ENCODE results near the gene MAML3. TPM values are rescaled to one million over a fixed set of nuclear protein-coding genes. Genes with fewer than 3 reads are reported as not detected.

Gene MAML3
- total and polyA plus RNA-seq, 2 experiments from 2014 or later: 1.7 to 6.5 TPM

GRCh38 chr4:139919004-139919403 lies 235.0 kb downstream of the MAML3 start:
- no peaks in the 10 kb centered on the region for H3K79me2 ChIP-seq (replicated peaks; ENCODE audit: insufficient read depth)
- H3K9me2 ChIP-seq (ENCODE audit: insufficient read depth): no peaks in the 10 kb centered on the region
- 0 out of 2 replicates have a peak, but pooled peaks cover 3% of the 10 kb centered on the region for H4K20me1 ChIP-seq (replicated peaks; ENCODE audit: insufficient read depth)
- H3K27ac ChIP-seq (ENCODE audit: low read depth): no peak overlapping the region
- Mint-ChIP-seq H3K27ac (no peak overlapping the region), H3K4me3 (no peak overlapping the region), H3K9me3 (no peaks in the 10 kb centered on the region), H3K36me3 (ENCODE audit: low read depth) (no peaks in the 10 kb centered on the region), H3K4me1 (peaks cover 61% of the 10 kb centered on the region), H3K27me3 (ENCODE audit: insufficient read depth, low read depth, poor library complexity) (peaks cover 9% of the 10 kb centered on the region)
- ATAC-seq (no peak), DNase-seq (ENCODE audit: low spot score) (no peak)
- H3K36me3 ChIP-seq (ENCODE audit: insufficient read depth): no peaks in the 10 kb centered on the region
- H3K4me2 ChIP-seq: no peak overlapping the region
- H3K4me1 ChIP-seq (ENCODE audit: insufficient read depth): peaks cover 54% of the 10 kb centered on the region
- H3K4me3 ChIP-seq: no peak overlapping the region
- no peaks in the 10 kb centered on the region for H3F3A ChIP-seq (replicated peaks; ENCODE audit: low read depth)
- H3K27me3 ChIP-seq (ENCODE audit: insufficient read depth): no peaks in the 10 kb centered on the region
- no peak overlapping the region for H2AFZ ChIP-seq
- no peak for TF ChIP-seq ZNF114 (CRISPR knock-in tag; IDR thresholded peaks at IDR 0.05)

GRCh38 chr4:139918591-139918990 lies 235.4 kb downstream of the MAML3 start:
- Histone ChIP-seq H3F3A (replicated peaks; ENCODE audit: low read depth) (no peaks in the 10 kb centered on the region), H3K27me3 (ENCODE audit: insufficient read depth) (no peaks in the 10 kb centered on the region), H3K79me2 (replicated peaks; ENCODE audit: insufficient read depth) (no peaks in the 10 kb centered on the region), H3K36me3 (ENCODE audit: insufficient read depth) (no peaks in the 10 kb centered on the region), H2AFZ (no peak overlapping the region), H3K4me2 (no peak overlapping the region), H3K4me1 (ENCODE audit: insufficient read depth) (peaks cover 54% of the 10 kb centered on the region), H4K20me1 (replicated peaks; ENCODE audit: insufficient read depth) (0 out of 2 replicates have a peak, but pooled peaks cover 3% of the 10 kb centered on the region), H3K9me2 (ENCODE audit: insufficient read depth) (no peaks in the 10 kb centered on the region), H3K4me3 (no peak overlapping the region), H3K27ac (ENCODE audit: low read depth) (no peak overlapping the region)
- peaks cover 62% of the 10 kb centered on the region for H3K4me1 Mint-ChIP-seq
- no peak for DNase-seq (ENCODE audit: low spot score)
- H3K36me3 Mint-ChIP-seq (ENCODE audit: low read depth): no peaks in the 10 kb centered on the region
- no peak overlapping the region for H3K27ac Mint-ChIP-seq
- H3K9me3 Mint-ChIP-seq: no peaks in the 10 kb centered on the region
- ATAC-seq: no peak
- no peak overlapping the region for H3K4me3 Mint-ChIP-seq
- no peak for TF ChIP-seq ZNF114 (CRISPR knock-in tag; IDR thresholded peaks at IDR 0.05)
- no peak for TF ChIP-seq REST (IDR thresholded peaks at IDR 0.05; ENCODE audit: unreplicated experiment)
- H3K27me3 Mint-ChIP-seq (ENCODE audit: insufficient read depth, low read depth, poor library complexity): peaks cover 9% of the 10 kb centered on the region

GRCh38 chr4:139917896-139918295 lies 236.1 kb downstream of the MAML3 start:
- Histone ChIP-seq H3K9me2 (ENCODE audit: insufficient read depth) (no peaks in the 10 kb centered on the region), H3K79me2 (replicated peaks; ENCODE audit: insufficient read depth) (no peaks in the 10 kb centered on the region), H3K27me3 (ENCODE audit: insufficient read depth) (no peaks in the 10 kb centered on the region), H3K27ac (ENCODE audit: low read depth) (no peak overlapping the region), H3F3A (replicated peaks; ENCODE audit: low read depth) (no peaks in the 10 kb centered on the region), H3K4me3 (no peak overlapping the region), H3K4me1 (ENCODE audit: insufficient read depth) (peaks cover 54% of the 10 kb centered on the region), H3K4me2 (no peak overlapping the region), H4K20me1 (replicated peaks; ENCODE audit: insufficient read depth) (0 out of 2 replicates have a peak, but pooled peaks cover 1% of the 10 kb centered on the region), H2AFZ (no peak overlapping the region), H3K36me3 (ENCODE audit: insufficient read depth) (no peaks in the 10 kb centered on the region)
- Mint-ChIP-seq H3K36me3 (ENCODE audit: low read depth) (no peaks in the 10 kb centered on the region), H3K9me3 (no peaks in the 10 kb centered on the region), H3K27me3 (ENCODE audit: insufficient read depth, low read depth, poor library complexity) (peaks cover 9% of the 10 kb centered on the region), H3K4me3 (no peak overlapping the region), H3K27ac (no peak overlapping the region), H3K4me1 (peaks cover 60% of the 10 kb centered on the region)
- no peak for TF ChIP-seq EZH2phosphoT487 (IDR thresholded peaks at IDR 0.05; ENCODE audit: unreplicated experiment)
- no peak for TF ChIP-seq ZNF331 (CRISPR knock-in tag; IDR thresholded peaks at IDR 0.05; ENCODE audit: low read depth)
- TF ChIP-seq ZNF114 (CRISPR knock-in tag; IDR thresholded peaks at IDR 0.05): no peak
- no peak for TF ChIP-seq NANOG (IDR thresholded peaks at IDR 0.05; ENCODE audit: borderline replicate concordance)
- TF ChIP-seq CTCF (conservative IDR thresholded peaks at IDR 0.05; ENCODE audit: low read depth in 2 of 2): no peak
- no peak for DNase-seq (ENCODE audit: low spot score)
- no peak for ATAC-seq
